Fibroblast of the aortic adventitia (primary cell): ENCODE results near the gene DAGLB. TPM values are rescaled to one million over a fixed set of nuclear protein-coding genes. Genes with fewer than 3 reads are reported as not detected.

Experiments used
- DNase-seq: peaks from one replicate; pipeline ENCODE4 v3.0.0-alpha.2; 2010; ENCODE audit warnings: low read depth
- H3K4me3 ChIP-seq: 2 replicates; pipeline ENCODE4 v1.5.1; 2011; ENCODE audit warnings: low read depth, mild to moderate bottlenecking, control low read depth, low read length, moderate library complexity
- CTCF ChIP-seq: IDR thresholded peaks from 2 replicates; pipeline ENCODE4 v1.5.1; 2011; ENCODE audit warnings: mild to moderate bottlenecking, low read length, control low read depth, inconsistent platforms; ENCODE audit not compliant: insufficient read depth
- total RNA-seq: library from RNA; depleted of rRNA; stranded (reverse); fragments of >200 nt; gene quantifications from 2 replicates; pipeline ENCODE4 v1.2.3, GENCODE V29; 2012; ENCODE audit warnings: low replicate concordance

Gene DAGLB
- total RNA-seq, 1 donor, result 21.4 TPM

GRCh38 chr7:6448943-6449543 is 1.3 kb upstream of the DAGLB start:
- TF ChIP-seq CTCF, result no peak
- no peak for DNase-seq
- no peak overlapping the region for H3K4me3 ChIP-seq

GRCh38 chr7:6446838-6447580 is 745 bp downstream of the DAGLB start:
- DNase-seq, result peak; percentile 95
- no peak for TF ChIP-seq CTCF
- peak overlapping the region; percentile 97 for H3K4me3 ChIP-seq

- no peak for TF ChIP-seq CTCF
- H3K4me3 ChIP-seq, result no peak overlapping the region
- DNase-seq, result no peak
Measured at GRCh38 chr7:6444516-6445269, 3.1 kb downstream of the DAGLB start.

GRCh38 chr7:6443372-6443941 is 4.3 kb downstream of the DAGLB start:
- no peak for TF ChIP-seq CTCF
- no peak overlapping the region for H3K4me3 ChIP-seq
- peak; percentile 95 for DNase-seq

GRCh38 chr7:6442114-6442513 is 5.6 kb downstream of the DAGLB start:
- no peak for TF ChIP-seq CTCF
- DNase-seq, result no peak
- no peak overlapping the region for H3K4me3 ChIP-seq

GRCh38 chr7:6440381-6440780 is 7.4 kb downstream of the DAGLB start:
- no peak for TF ChIP-seq CTCF

More at GRCh38 chr7:6440381-6440780, 7.4 kb downstream of the DAGLB start:
- H3K4me3 ChIP-seq, result no peak overlapping the region
- DNase-seq, result no peak
